B cell (primary cell): ENCODE results near the gene AGAP1. TPM values are rescaled to one million over a fixed set of nuclear protein-coding genes. Genes with fewer than 3 reads are reported as not detected.

Source experiments
- ATAC-seq: fragments of 200-7000 bp; cut with Tn5 transposase; one replicate; pipeline ENCODE4 v1.10.0; 2021; ENCODE audit warnings: low read depth, mild to moderate bottlenecking, moderate number of reproducible peaks, moderate library complexity
- CTCF ChIA-PET: fragments of 350-600 bp; sonication (Branson Sonifier 250); formaldehyde crosslinking; loops from one replicate; lab custom pipeline; 2021; ENCODE audit warnings: antibody characterized with exemption, inconsistent platforms; lab: Charles Lee
- POLR2A ChIA-PET: fragments of 350-600 bp; sonication (Branson Sonifier 250); formaldehyde crosslinking; loops from one replicate; lab custom pipeline; 2021; ENCODE audit warnings: antibody characterized with exemption; lab: Charles Lee
- DNase-seq: peaks from one replicate; pipeline ENCODE4 v3.0.0; 2013
- H2AFZ ChIP-seq: 2 replicates; pipeline ENCODE4 v1.6.1; 2012; ENCODE audit warnings: mild to moderate bottlenecking, low read depth, low read length; ENCODE audit not compliant: insufficient read depth, poor library complexity, severe bottlenecking
- H3K27ac ChIP-seq, 2 donors: 1 replicate in 1 of 2; 2 replicates in 1 of 2; pipeline ENCODE4 v1.5.1; 2012 to 2013; ENCODE audit warnings: low read length in 2 of 2, mild to moderate bottlenecking in 2 of 2, moderate library complexity in 1 of 2
- H3K27me3 ChIP-seq, 4 experiments: fragments of 200-600 bp in 1 of 4; sonication (generic) in 1 of 4; replicated peaks in 1 of 4; 1 replicate in 2 of 4; 2 replicates in 2 of 4; pipeline versions ENCODE4 v1.6.1 to v1.7.0; 2013 to 2016; ENCODE audit warnings: low read length in 3 of 4, mild to moderate bottlenecking in 2 of 4, mixed read lengths in 1 of 4, moderate library complexity in 1 of 4; ENCODE audit not compliant: insufficient read depth in 4 of 4, control insufficient read depth in 3 of 4; ENCODE audit errors: control extremely low read depth in 1 of 4
- H3K36me3 ChIP-seq, 2 experiments: replicated peaks in 1 of 2; 1 replicate in 1 of 2; 2 replicates in 1 of 2; pipeline versions ENCODE4 v1.6.1 to v1.7.1; 2013; ENCODE audit warnings: low read length in 1 of 2; ENCODE audit not compliant: insufficient read depth in 2 of 2, control insufficient read depth in 1 of 2; ENCODE audit errors: control extremely low read depth in 1 of 2, extremely low read depth in 1 of 2
- H3K4me1 ChIP-seq, 2 donors: fragments of 200-600 bp in 1 of 2; sonication (generic) in 1 of 2; 1 replicate in 1 of 2; 2 replicates in 1 of 2; pipeline versions ENCODE4 v1.5.1 to v1.6.1; 2013 to 2017; ENCODE audit warnings: low read length in 2 of 2; ENCODE audit not compliant: control insufficient read depth in 2 of 2, insufficient read depth in 2 of 2
- H3K4me2 ChIP-seq: replicated peaks from 2 replicates; pipeline ENCODE3; 2012; ENCODE audit warnings: mild to moderate bottlenecking, low read depth, low read length; ENCODE audit not compliant: poor library complexity, severe bottlenecking
- H3K4me3 ChIP-seq, 5 experiments: fragments of 200-600 bp in 1 of 5; sonication (generic) in 1 of 5; 1 replicate in 3 of 5; 2 replicates in 2 of 5; pipeline versions ENCODE4 v1.5.1 to v1.7.0; 2011 to 2016; ENCODE audit warnings: low read length in 4 of 5, mild to moderate bottlenecking in 4 of 5, low read depth in 2 of 5, control low read depth in 1 of 5, moderate library complexity in 1 of 5; ENCODE audit not compliant: insufficient read depth in 1 of 5; ENCODE audit errors: control extremely low read depth in 1 of 5, extremely low read depth in 1 of 5
- H3K79me2 ChIP-seq: fragments of 200-600 bp; sonication (generic); one replicate; pipeline ENCODE4 v1.6.0; 2016; ENCODE audit warnings: low read length; ENCODE audit not compliant: control insufficient read depth, insufficient read depth
- H3K9ac ChIP-seq: fragments of 200-600 bp; sonication (generic); 2 replicates; pipeline ENCODE4 v1.6.1; 2017; ENCODE audit warnings: mild to moderate bottlenecking, low read length, moderate library complexity
- H3K9me3 ChIP-seq, 3 donors: one replicate each; pipeline versions ENCODE4 v1.6.1 to v1.7.1; 2013; ENCODE audit warnings: low read length in 2 of 3; ENCODE audit not compliant: control insufficient read depth in 2 of 3, insufficient read depth in 1 of 3; ENCODE audit errors: control extremely low read depth in 1 of 3
- H4K20me1 ChIP-seq: 2 replicates; pipeline ENCODE4 v1.6.0; 2012; ENCODE audit warnings: mild to moderate bottlenecking, low read length; ENCODE audit not compliant: insufficient read depth, control insufficient read depth, poor library complexity, severe bottlenecking
- H3K27ac Mint-ChIP-seq: one replicate; pipeline ENCODE4 v1.8.0; 2021; ENCODE audit warnings: mixed read lengths
- H3K27me3 Mint-ChIP-seq: one replicate; pipeline ENCODE4 v1.8.0; 2021; ENCODE audit warnings: mixed read lengths
- H3K4me1 Mint-ChIP-seq: one replicate; pipeline ENCODE4 v1.8.0; 2021; ENCODE audit warnings: mixed read lengths
- H3K4me3 Mint-ChIP-seq: one replicate; pipeline ENCODE4 v1.8.0; 2021; ENCODE audit warnings: mixed read lengths
- H3K9me3 Mint-ChIP-seq: one replicate; pipeline ENCODE4 v1.8.0; 2022; ENCODE audit warnings: mixed read lengths; ENCODE audit not compliant: insufficient read depth
- CTCF ChIP-seq: fragments of 200-600 bp; IDR thresholded peaks from one replicate; pipeline ENCODE4 v1.8.0; 2022; ENCODE audit warnings: antibody characterized with exemption, mild to moderate bottlenecking
- EZH2 ChIP-seq: IDR thresholded peaks from 2 replicates; pipeline ENCODE4 v1.6.1; 2012; ENCODE audit warnings: borderline replicate concordance, low read depth, mild to moderate bottlenecking, moderate library complexity, low read length; ENCODE audit not compliant: insufficient read depth, poor library complexity, severe bottlenecking
- WGBS: methylation state at CpG from one replicate; pipeline ENCODE4 v1.1.5; 2013; ENCODE audit warnings: missing lambda C conversion rate; ENCODE audit not compliant: insufficient coverage; 5-methylcytosine and 5-hydroxymethylcytosine counted together
- intact Hi-C: fragments of 100-400 bp; cut with micrococcal nuclease; formaldehyde crosslinking; loops from one replicate; pipeline ENCODE4 v1.10.0; 2022
- polyA plus RNA-seq: library from polyadenylated mRNA; depleted of rRNA; stranded (reverse); fragments of >200 nt; gene quantifications from 2 replicates; pipeline ENCODE4 v1.2.3, GENCODE V29; 2012
- total RNA-seq, 2 donors: library from RNA; stranded (reverse); fragments of 120-200 nt in 1 of 2; gene quantifications; 1 replicate in 1 of 2; 2 replicates in 1 of 2; pipeline versions ENCODE4 v1.2.3 to v1.2.4, GENCODE V29; 2013 to 2022

The AGAP1 gene
- total and polyA plus RNA-seq, 2 donors (not counting 1 experiment from before 2014, with no cell fraction given): 0.01 TPM; not detected in 1

- 80% methylated on average over 3 of the region's 6 CpGs for WGBS
- POLR2A ChIA-PET: no interaction called here
Measured at GRCh38 chr2:235757640-235758039, 263.8 kb downstream of the AGAP1 start.

More at GRCh38 chr2:235757640-235758039, 263.8 kb downstream of the AGAP1 start:
- Histone ChIP-seq H3K27ac (no peak overlapping the region), H3K4me3 (no peak overlapping the region), H3K9me3 (no peaks in the 10 kb centered on the region), H3K9ac (no peak overlapping the region), H3K36me3 (no peaks in the 10 kb centered on the region), H3K4me1 (no peaks in the 10 kb centered on the region), H4K20me1 (no peaks in the 10 kb centered on the region), H3K79me2 (no peaks in the 10 kb centered on the region), H3K27me3 (no peaks in the 10 kb centered on the region), H2AFZ (no peak overlapping the region), H3K4me2 (no peak overlapping the region)
- intact Hi-C loops: no loop called here
- no peaks in the 10 kb centered on the region for H3K9me3 Mint-ChIP-seq
- DNase-seq: no peak
- ATAC-seq: no peak
- CTCF ChIA-PET: interaction anchor here (2.1 to 2.7 kb wide), 2 partner anchors 8 to 11 kb away, joined by 6 to 10 read pairs; no protein-coding TSS in a partner anchor
- no peaks in the 10 kb centered on the region for H3K4me1 Mint-ChIP-seq
- H3K27ac Mint-ChIP-seq: no peak overlapping the region
- TF ChIP-seq EZH2 (no peak), CTCF (no peak)
- no peak overlapping the region for H3K4me3 Mint-ChIP-seq
- H3K27me3 Mint-ChIP-seq: peaks cover 3% of the 10 kb centered on the region
